ENCODE data around the gene DDN. TPM values are rescaled to one million over a fixed set of nuclear protein-coding genes. Genes with fewer than 3 reads are reported as not detected.

The DDN gene
- total RNA-seq, 1 donor from 2014 or later = 6.4 TPM

- peaks cover 7% of the 10 kb centered on the region for H3K27me3 Mint-ChIP-seq (ENCODE audit: unreplicated experiment)
- DNase-seq = peak; percentile 54
- peak; percentile 25 for TF ChIP-seq CTCF (IDR thresholded peaks at IDR 0.05; ENCODE audit: partially characterized antibody, unreplicated experiment)
Observed at GRCh38 chr12:49019443-49020324, 20.5 kb upstream of the DDN start.

DNA sequence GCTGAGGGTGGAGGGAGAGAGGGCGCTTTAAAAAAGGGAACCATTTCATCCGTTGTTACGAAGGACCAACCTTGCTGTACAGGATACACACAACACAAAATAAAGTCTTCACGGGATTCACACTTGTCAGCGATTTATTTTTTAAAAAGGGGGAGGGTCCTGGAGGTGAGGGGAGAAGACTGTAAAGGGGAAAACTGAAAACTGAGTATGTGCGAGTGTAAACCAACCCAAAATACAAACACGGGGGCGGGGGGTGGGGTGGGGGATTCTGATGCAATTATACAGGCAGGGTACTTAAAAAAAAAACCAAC is 19.9 kb upstream of the DDN start:
- peaks cover 7% of the 10 kb centered on the region for H3K9me3 Mint-ChIP-seq (ENCODE audit: unreplicated experiment)
- TF ChIP-seq CTCF (IDR thresholded peaks at IDR 0.05; ENCODE audit: partially characterized antibody, unreplicated experiment) = no peak
- DNase-seq = no peak
- H3K27me3 Mint-ChIP-seq (ENCODE audit: unreplicated experiment) = peaks cover 7% of the 10 kb centered on the region
- peak overlapping the region; percentile 89 for H3K4me3 Mint-ChIP-seq (ENCODE audit: unreplicated experiment)
- H3K36me3 Mint-ChIP-seq (ENCODE audit: unreplicated experiment) = peaks cover 6% of the 10 kb centered on the region
- H3K27ac Mint-ChIP-seq (ENCODE audit: unreplicated experiment) = peak overlapping the region; percentile 99
- peaks cover 10% of the 10 kb centered on the region for H3K4me1 Mint-ChIP-seq (ENCODE audit: low read depth, unreplicated experiment)

More at GRCh38 chr12:49019443-49020324, 20.5 kb upstream of the DDN start:
- H3K4me1 Mint-ChIP-seq (ENCODE audit: low read depth, unreplicated experiment) = peaks cover 10% of the 10 kb centered on the region
- H3K9me3 Mint-ChIP-seq (ENCODE audit: unreplicated experiment) = peaks cover 7% of the 10 kb centered on the region
- peaks cover 6% of the 10 kb centered on the region for H3K36me3 Mint-ChIP-seq (ENCODE audit: unreplicated experiment)
- H3K4me3 Mint-ChIP-seq (ENCODE audit: unreplicated experiment) = peak overlapping the region; percentile 89
- H3K27ac Mint-ChIP-seq (ENCODE audit: unreplicated experiment) = peak overlapping the region; percentile 94

- H3K9me3 Mint-ChIP-seq (ENCODE audit: unreplicated experiment) = peaks cover 7% of the 10 kb centered on the region
- peak; percentile 52 for TF ChIP-seq CTCF (IDR thresholded peaks at IDR 0.05; ENCODE audit: partially characterized antibody, unreplicated experiment)
- peaks cover 6% of the 10 kb centered on the region for H3K36me3 Mint-ChIP-seq (ENCODE audit: unreplicated experiment)
- peaks cover 10% of the 10 kb centered on the region for H3K4me1 Mint-ChIP-seq (ENCODE audit: low read depth, unreplicated experiment)
- peak within 1 kb of the TSS; percentile 89 for H3K4me3 Mint-ChIP-seq (ENCODE audit: unreplicated experiment)
- peaks cover 7% of the 10 kb centered on the region for H3K27me3 Mint-ChIP-seq (ENCODE audit: unreplicated experiment)
- peak within 1 kb of the TSS; percentile 99 for H3K27ac Mint-ChIP-seq (ENCODE audit: unreplicated experiment)
- peak; percentile 97 for DNase-seq
Observed at GRCh38 chr12:49018261-49019119, 19.3 kb upstream of the DDN start, which contains the start of gene PRKAG1. PRKAG1 (minus strand) TSS chr12:49018776; CDS start chr12:49018740, 36 bp downstream.

DNA sequence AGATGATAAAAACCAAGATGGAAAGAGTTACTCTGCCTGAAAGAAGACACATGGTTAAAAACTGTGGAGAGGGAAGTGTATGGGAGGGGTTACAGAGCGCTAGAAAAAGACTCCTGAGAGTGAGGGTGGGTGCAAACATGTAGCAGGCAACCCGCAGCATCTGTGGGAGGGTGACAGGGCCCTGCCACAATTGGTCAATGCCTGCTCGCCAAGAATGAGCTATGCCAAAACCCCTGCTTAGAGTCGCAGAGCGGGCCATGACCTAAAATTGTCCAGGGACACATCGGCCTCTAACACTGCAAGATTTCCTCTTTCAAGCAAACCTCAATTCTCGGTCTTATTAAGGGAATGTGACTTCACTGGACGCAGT is 18.7 kb upstream of the DDN start:
- DNase-seq = no peak
- Mint-ChIP-seq H3K4me3 (ENCODE audit: unreplicated experiment) (peak overlapping the region; percentile 89), H3K4me1 (ENCODE audit: low read depth, unreplicated experiment) (peaks cover 10% of the 10 kb centered on the region), H3K36me3 (ENCODE audit: unreplicated experiment) (peaks cover 6% of the 10 kb centered on the region), H3K9me3 (ENCODE audit: unreplicated experiment) (peaks cover 7% of the 10 kb centered on the region), H3K27ac (ENCODE audit: unreplicated experiment) (peak overlapping the region; percentile 99), H3K27me3 (ENCODE audit: unreplicated experiment) (peaks cover 7% of the 10 kb centered on the region)
- TF ChIP-seq CTCF (IDR thresholded peaks at IDR 0.05; ENCODE audit: partially characterized antibody, unreplicated experiment) = no peak
